Measurements from ENCODE around the gene VSX1. TPM values are rescaled to one million over a fixed set of nuclear protein-coding genes. Genes with fewer than 3 reads are reported as not detected.

The VSX1 gene
- total and polyA plus RNA-seq, 2 donors (not counting 1 experiment from before 2014, with no cell fraction given) = not detected

DNA sequence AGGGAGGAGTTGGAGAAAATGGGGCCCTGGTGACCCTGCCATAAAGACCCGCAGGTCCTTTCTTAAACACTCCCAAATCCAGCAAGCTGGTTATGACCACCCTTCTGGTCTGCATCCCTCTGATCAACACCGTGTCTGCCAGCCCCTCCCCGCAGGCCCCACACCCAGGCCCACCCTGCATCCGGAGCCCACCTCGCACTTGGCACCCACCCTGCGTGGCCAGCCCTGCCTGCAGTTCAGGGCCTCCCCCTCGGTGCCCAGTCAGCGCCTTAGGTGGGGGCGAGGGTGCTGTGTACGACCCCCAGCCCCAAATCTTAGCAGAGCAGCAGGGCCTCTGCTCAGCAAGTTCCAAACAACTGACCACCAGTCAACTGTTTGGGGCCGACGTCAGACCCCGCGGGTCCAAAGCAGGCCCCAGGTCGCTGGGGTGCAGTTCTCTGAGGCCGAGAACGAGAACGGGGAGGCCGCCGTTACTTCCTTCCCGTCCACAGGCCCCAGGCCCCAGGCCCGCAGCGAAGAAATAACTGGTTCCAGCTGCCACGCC lies 25.2 kb downstream of the VSX1 start:
- peak overlapping the region; percentile 87 for H3K9ac ChIP-seq (ENCODE audit: low read length)
- peak overlapping the region; percentile 82 for H2AFZ ChIP-seq (ENCODE audit: insufficient read depth, low read depth, low read length, poor library complexity, severe bottlenecking)
- ChIA-PET POLR2A (interaction anchor here (1.4 to 4.5 kb wide), 4 partner anchors 13 to 65 kb away, joined by 6 to 27 read pairs (median 14); partner anchors contain the start of gene APMAP), CTCF (interaction anchor here (0.7 to 4.0 kb wide), 5 partner anchors 9 to 62 kb away, joined by 3 to 52 read pairs (median 4); partner anchors contain the start of gene APMAP)
- no peaks in the 10 kb centered on the region for H3K27me3 ChIP-seq (replicated peaks in 1 of 4; ENCODE audit: control extremely low read depth in 1 of 4, control insufficient read depth in 3 of 4, insufficient read depth in 4 of 4, low read length in 3 of 4)
- peaks cover 0 to 18% of the 10 kb centered on the region in 2 experiments for H3K36me3 ChIP-seq (replicated peaks in 1 of 2; ENCODE audit: control extremely low read depth in 1 of 2, control insufficient read depth in 1 of 2, extremely low read depth in 1 of 2, insufficient read depth in 2 of 2, low read length in 1 of 2)
- Mint-ChIP-seq H3K9me3 (ENCODE audit: insufficient read depth) (no peaks in the 10 kb centered on the region), H3K27ac (peak overlapping the region; percentile 97), H3K4me1 (peaks cover 63% of the 10 kb centered on the region), H3K4me3 (peak overlapping the region; percentile 93), H3K27me3 (no peaks in the 10 kb centered on the region)
- DNase-seq (no peak), ATAC-seq (ENCODE audit: low read depth) (no peak)
- H3K27ac ChIP-seq (ENCODE audit: low read length in 2 of 2) = peak overlapping the region; percentile 90 to 93
- intact Hi-C loops (cut with micrococcal nuclease) = loop anchor here (1.0 to 5.0 kb wide), 4 partner anchors 18 to 1694 kb away; partner anchors contain the start of genes APMAP, GZF1 and NANP
- TF ChIP-seq CTCF (IDR thresholded peaks at IDR 0.05) = no peak
- no peak for TF ChIP-seq EZH2 (IDR thresholded peaks at IDR 0.05; ENCODE audit: borderline replicate concordance, insufficient read depth, low read depth, low read length, poor library complexity, severe bottlenecking)
- peaks cover 58 to 65% of the 10 kb centered on the region in 2 donors for H3K4me1 ChIP-seq (ENCODE audit: control insufficient read depth in 2 of 2, insufficient read depth in 2 of 2, low read length in 2 of 2)
- H4K20me1 ChIP-seq (ENCODE audit: control insufficient read depth, insufficient read depth, low read length, poor library complexity, severe bottlenecking) = peaks cover 42% of the 10 kb centered on the region
- no peaks in the 10 kb centered on the region for H3K9me3 ChIP-seq (ENCODE audit: control extremely low read depth in 1 of 3, control insufficient read depth in 2 of 3, insufficient read depth in 1 of 3, low read length in 2 of 3)
- peaks cover 52% of the 10 kb centered on the region for H3K79me2 ChIP-seq (ENCODE audit: control insufficient read depth, insufficient read depth, low read length)
- peak overlapping the region; percentile 34 to 91 (median 76) for H3K4me3 ChIP-seq (ENCODE audit: control extremely low read depth in 1 of 5, extremely low read depth in 1 of 5, insufficient read depth in 1 of 5, low read depth in 2 of 5, low read length in 4 of 5)
- peak overlapping the region; percentile 98 for H3K4me2 ChIP-seq (replicated peaks; ENCODE audit: low read depth, low read length, poor library complexity, severe bottlenecking)
- WGBS (ENCODE audit: insufficient coverage) = 3% methylated on average over 24 of the region's 24 CpGs

Data from B cell (primary cell).